ENCODE measurements around the gene FRY.
A peak's percentile ranks its signal among the peaks of the same experiment; 100 is the strongest.

Gene FRY

DNA sequence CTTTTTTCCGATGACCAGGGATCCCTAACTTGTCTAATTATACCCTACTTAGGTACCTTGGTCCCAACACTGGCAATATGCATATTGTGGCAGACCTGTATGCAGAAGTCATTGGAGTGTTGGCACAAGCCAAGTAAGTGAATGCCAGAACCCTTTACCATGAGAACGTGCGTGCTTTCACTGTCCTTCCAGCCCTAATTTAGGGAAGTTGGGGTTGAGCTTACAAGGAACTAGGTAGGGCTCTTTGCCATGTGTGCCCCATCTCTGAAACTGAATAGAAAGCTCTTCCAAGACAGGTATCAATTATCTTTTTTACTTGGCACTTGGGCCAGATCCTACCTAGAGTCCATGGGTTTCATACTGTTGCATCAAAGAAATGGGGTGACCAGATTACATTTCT lies 93.2 kb downstream of the FRY start:
- Histone ChIP-seq H2AFZ (no peak overlapping the region), H3K79me2 (no peaks in the 10 kb centered on the region), H3K36me3 (ENCODE audit: control insufficient read depth, insufficient read depth, low read length) (no peaks in the 10 kb centered on the region), H3K4me2 (ENCODE audit: low read length) (no peak overlapping the region), H3K27ac (peak overlapping the region; percentile 29), H3K4me3 (ENCODE audit: low read depth, low read length) (no peak overlapping the region), H3K4me1 (no peaks in the 10 kb centered on the region), H3K27me3 (ENCODE audit: control insufficient read depth, insufficient read depth, low read length) (no peaks in the 10 kb centered on the region), H3K9me3 (ENCODE audit: control insufficient read depth, low read length) (no peaks in the 10 kb centered on the region), H3K9ac (no peak overlapping the region)
- TF ChIP-seq, protein P1, sequence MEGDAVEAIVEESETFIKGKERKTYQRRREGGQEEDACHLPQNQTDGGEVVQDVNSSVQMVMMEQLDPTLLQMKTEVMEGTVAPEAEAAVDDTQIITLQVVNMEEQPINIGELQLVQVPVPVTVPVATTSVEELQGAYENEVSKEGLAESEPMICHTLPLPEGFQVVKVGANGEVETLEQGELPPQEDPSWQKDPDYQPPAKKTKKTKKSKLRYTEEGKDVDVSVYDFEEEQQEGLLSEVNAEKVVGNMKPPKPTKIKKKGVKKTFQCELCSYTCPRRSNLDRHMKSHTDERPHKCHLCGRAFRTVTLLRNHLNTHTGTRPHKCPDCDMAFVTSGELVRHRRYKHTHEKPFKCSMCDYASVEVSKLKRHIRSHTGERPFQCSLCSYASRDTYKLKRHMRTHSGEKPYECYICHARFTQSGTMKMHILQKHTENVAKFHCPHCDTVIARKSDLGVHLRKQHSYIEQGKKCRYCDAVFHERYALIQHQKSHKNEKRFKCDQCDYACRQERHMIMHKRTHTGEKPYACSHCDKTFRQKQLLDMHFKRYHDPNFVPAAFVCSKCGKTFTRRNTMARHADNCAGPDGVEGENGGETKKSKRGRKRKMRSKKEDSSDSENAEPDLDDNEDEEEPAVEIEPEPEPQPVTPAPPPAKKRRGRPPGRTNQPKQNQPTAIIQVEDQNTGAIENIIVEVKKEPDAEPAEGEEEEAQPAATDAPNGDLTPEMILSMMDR (IDR thresholded peaks at IDR 0.05), result no peak

DNA sequence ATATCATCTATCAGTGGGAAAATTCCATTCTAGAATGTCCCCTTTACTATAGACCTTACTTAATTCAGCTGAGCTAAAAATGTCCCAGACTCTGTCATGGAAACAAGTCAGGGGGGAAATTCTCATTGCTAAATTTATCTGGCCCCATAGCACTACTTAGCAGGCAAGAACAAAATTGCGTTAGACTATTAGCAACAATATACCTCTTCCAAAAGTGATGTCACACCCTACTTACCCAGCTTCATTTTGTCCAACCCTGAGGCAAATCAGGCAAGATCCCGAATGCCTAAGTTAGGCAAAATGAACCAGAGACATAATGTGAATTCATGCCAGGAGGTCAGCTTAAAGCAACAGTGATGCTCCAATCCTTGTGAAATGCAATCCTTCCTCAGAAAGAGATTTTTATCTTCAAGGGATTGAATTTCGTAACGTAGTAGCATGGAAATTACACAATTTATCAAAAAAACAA lies 93.7 kb downstream of the FRY start:
- no peak overlapping the region for H3K9ac ChIP-seq
- H3K36me3 ChIP-seq (ENCODE audit: control insufficient read depth, insufficient read depth, low read length), result no peaks in the 10 kb centered on the region
- no peak overlapping the region for H2AFZ ChIP-seq
- H3K27me3 ChIP-seq (ENCODE audit: control insufficient read depth, insufficient read depth, low read length), result no peaks in the 10 kb centered on the region
- no peaks in the 10 kb centered on the region for H3K79me2 ChIP-seq
- TF ChIP-seq, protein P1 (IDR thresholded peaks at IDR 0.05), result no peak
- no peaks in the 10 kb centered on the region for H3K4me1 ChIP-seq
- no peaks in the 10 kb centered on the region for H3K9me3 ChIP-seq (ENCODE audit: control insufficient read depth, low read length)
- no peak overlapping the region for H3K4me3 ChIP-seq (ENCODE audit: low read depth, low read length)
- no peak overlapping the region for H3K27ac ChIP-seq
- H3K4me2 ChIP-seq (ENCODE audit: low read length), result no peak overlapping the region

DNA sequence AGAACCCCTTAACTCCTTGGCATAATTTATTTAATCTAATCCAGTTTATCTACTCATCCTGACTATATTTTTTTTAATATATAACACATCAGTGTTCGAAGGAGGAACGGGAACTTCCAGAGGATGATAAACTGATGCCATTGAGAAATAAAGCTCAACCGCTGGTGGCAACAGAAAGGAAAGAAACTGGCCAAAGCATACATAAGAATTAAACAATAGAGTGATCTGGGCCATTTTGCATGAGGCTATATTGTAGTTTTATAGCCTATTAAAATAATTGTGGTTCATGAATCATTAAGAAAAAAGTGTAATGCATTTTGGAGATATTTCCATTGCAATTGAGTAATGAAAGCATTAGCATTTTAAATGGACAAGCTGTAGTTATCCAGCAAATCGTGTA lies 94.2 kb downstream of the FRY start:
- Histone ChIP-seq H3K27ac (no peak overlapping the region), H3K9me3 (ENCODE audit: control insufficient read depth, low read length) (no peaks in the 10 kb centered on the region), H3K36me3 (ENCODE audit: control insufficient read depth, insufficient read depth, low read length) (no peaks in the 10 kb centered on the region), H3K27me3 (ENCODE audit: control insufficient read depth, insufficient read depth, low read length) (no peaks in the 10 kb centered on the region), H2AFZ (no peak overlapping the region), H3K79me2 (no peaks in the 10 kb centered on the region), H3K9ac (no peak overlapping the region), H3K4me3 (ENCODE audit: low read depth, low read length) (no peak overlapping the region), H3K4me1 (no peaks in the 10 kb centered on the region), H3K4me2 (ENCODE audit: low read length) (no peak overlapping the region)
- TF ChIP-seq, protein P1 (IDR thresholded peaks at IDR 0.05), result no peak

DNA sequence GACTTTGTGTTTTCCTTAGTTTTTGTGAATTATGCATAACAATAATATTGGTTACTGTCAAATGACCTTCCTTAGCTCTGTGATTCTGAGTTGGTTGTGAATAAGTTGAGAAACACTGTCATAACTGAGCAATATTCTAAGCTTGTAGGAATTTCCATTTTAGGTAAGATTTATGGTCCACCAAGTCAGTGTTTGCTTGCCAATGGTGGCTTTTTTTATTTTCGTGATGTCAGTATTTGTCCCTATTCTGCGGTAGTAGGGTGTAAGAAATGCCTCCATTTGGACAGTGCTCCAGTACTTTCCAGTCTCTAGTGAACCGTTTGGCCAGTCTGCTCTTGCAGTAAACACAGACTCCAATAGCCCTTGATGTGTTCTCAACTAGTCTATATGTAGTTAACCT lies 94.7 kb downstream of the FRY start:
- no peaks in the 10 kb centered on the region for H3K27me3 ChIP-seq (ENCODE audit: control insufficient read depth, insufficient read depth, low read length)
- H2AFZ ChIP-seq, result no peak overlapping the region
- no peak overlapping the region for H3K9ac ChIP-seq
- no peaks in the 10 kb centered on the region for H3K4me1 ChIP-seq
- TF ChIP-seq, protein P1 (IDR thresholded peaks at IDR 0.05), result no peak
- no peaks in the 10 kb centered on the region for H3K79me2 ChIP-seq
- no peaks in the 10 kb centered on the region for H3K9me3 ChIP-seq (ENCODE audit: control insufficient read depth, low read length)
- no peak overlapping the region for H3K4me2 ChIP-seq (ENCODE audit: low read length)
- H3K27ac ChIP-seq, result no peak overlapping the region
- H3K36me3 ChIP-seq (ENCODE audit: control insufficient read depth, insufficient read depth, low read length), result no peaks in the 10 kb centered on the region
- H3K4me3 ChIP-seq (ENCODE audit: low read depth, low read length), result no peak overlapping the region

DNA sequence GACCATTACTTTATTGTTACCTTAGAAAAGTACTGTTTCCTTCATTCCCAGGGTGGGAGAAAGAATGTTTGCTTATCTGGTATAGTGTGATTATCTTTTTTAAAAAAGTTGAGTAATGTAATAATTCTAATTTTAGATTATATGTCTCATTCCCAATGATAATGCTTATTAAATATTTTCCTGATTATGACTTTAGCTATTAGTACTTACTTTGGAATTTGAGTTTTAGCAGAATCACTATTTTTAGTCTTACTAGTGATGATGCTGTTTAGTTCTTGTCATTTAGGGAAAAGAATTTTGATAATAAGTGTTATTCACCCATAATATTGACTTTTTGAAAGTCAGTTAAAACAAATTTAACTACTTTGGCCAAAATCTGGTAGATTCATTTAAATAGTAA lies 95.2 kb downstream of the FRY start:
- Histone ChIP-seq H3K79me2 (no peaks in the 10 kb centered on the region), H3K9me3 (ENCODE audit: control insufficient read depth, low read length) (no peaks in the 10 kb centered on the region), H3K27me3 (ENCODE audit: control insufficient read depth, insufficient read depth, low read length) (no peaks in the 10 kb centered on the region), H3K4me3 (ENCODE audit: low read depth, low read length) (no peak overlapping the region), H2AFZ (no peak overlapping the region), H3K36me3 (ENCODE audit: control insufficient read depth, insufficient read depth, low read length) (no peaks in the 10 kb centered on the region), H3K27ac (no peak overlapping the region), H3K4me1 (no peaks in the 10 kb centered on the region), H3K9ac (no peak overlapping the region), H3K4me2 (ENCODE audit: low read length) (no peak overlapping the region)
- TF ChIP-seq, protein P1 (IDR thresholded peaks at IDR 0.05), result no peak

All from parathyroid adenoma (tissue), 2 donors.